Measurements from ENCODE around the gene TF.

The TF gene

GRCh38 chr3:133753107-133753778 lies 7.0 kb downstream of the TF start:
- DNase-seq (ENCODE audit: low spot score): no peak
- no peak overlapping the region for H3K27ac ChIP-seq
- no peak for TF ChIP-seq CTCF (IDR thresholded peaks at IDR 0.05)
- no peak overlapping the region for H3K4me3 ChIP-seq

GRCh38 chr3:133753779-133754164 lies 7.6 kb downstream of the TF start:
- TF ChIP-seq CTCF (IDR thresholded peaks at IDR 0.05): no peak
- Histone ChIP-seq H3K4me3 (no peak overlapping the region), H3K27ac (no peak overlapping the region)
- DNase-seq (ENCODE audit: low spot score): no peak

- Histone ChIP-seq H3K4me3 (no peak overlapping the region), H3K27ac (no peak overlapping the region)
- DNase-seq (ENCODE audit: low spot score): no peak
- no peak for TF ChIP-seq CTCF (IDR thresholded peaks at IDR 0.05)
Observed at GRCh38 chr3:133754455-133754854, 8.3 kb downstream of the TF start.

- H3K27ac ChIP-seq: no peak overlapping the region
- H3K4me3 ChIP-seq: no peak overlapping the region
- DNase-seq (ENCODE audit: low spot score): no peak
- TF ChIP-seq CTCF (IDR thresholded peaks at IDR 0.05): no peak
Observed at GRCh38 chr3:133754973-133755828, 9.0 kb downstream of the TF start.

- no peak for TF ChIP-seq CTCF (IDR thresholded peaks at IDR 0.05)
- no peak overlapping the region for H3K4me3 ChIP-seq
- DNase-seq (ENCODE audit: low spot score): no peak
- no peak overlapping the region for H3K27ac ChIP-seq
Observed at GRCh38 chr3:133756716-133757694, 10.8 kb downstream of the TF start.

GRCh38 chr3:133757701-133758567 lies 11.7 kb downstream of the TF start:
- H3K27ac ChIP-seq: no peak overlapping the region
- no peak overlapping the region for H3K4me3 ChIP-seq
- DNase-seq (ENCODE audit: low spot score): no peak
- TF ChIP-seq CTCF (IDR thresholded peaks at IDR 0.05): no peak
